GM10266 (cell line): ENCODE measurements around the gene TDRD9.

ENCODE experiments used
- DNase-seq: peaks from one replicate; pipeline ENCODE4 v3.0.0; 2012; ENCODE audit errors: extremely low spot score
- TF ChIP-seq, protein P1 (sequence below): IDR thresholded peaks from 2 replicates; pipeline ENCODE4 v1.5.1; 2012; ENCODE audit warnings: mild to moderate bottlenecking, low read depth; ENCODE audit not compliant: control insufficient read depth, insufficient read depth; ENCODE audit errors: missing control alignments

TDRD9 gene

DNA sequence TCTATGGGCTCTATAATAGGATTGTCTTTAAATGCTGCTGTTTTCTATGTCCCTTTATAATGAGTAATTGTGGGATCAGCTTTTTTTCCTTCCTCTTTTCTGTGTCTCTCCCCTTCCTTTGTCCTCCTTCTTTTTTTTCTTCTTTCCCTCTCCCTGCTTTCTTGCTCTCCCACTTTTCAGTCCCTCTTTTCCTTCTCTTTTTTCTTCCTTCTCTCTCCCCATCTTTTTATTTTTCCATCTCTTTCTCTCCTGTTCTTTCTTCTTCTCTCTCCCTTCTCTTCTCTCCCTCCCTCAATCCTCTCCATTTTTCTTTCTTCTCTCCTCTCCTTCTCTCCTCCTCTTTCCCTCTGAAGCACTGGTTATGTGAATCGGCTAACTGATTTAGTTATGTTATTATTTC is 76.6 kb downstream of the TDRD9 start:
- TF ChIP-seq, protein P1, sequence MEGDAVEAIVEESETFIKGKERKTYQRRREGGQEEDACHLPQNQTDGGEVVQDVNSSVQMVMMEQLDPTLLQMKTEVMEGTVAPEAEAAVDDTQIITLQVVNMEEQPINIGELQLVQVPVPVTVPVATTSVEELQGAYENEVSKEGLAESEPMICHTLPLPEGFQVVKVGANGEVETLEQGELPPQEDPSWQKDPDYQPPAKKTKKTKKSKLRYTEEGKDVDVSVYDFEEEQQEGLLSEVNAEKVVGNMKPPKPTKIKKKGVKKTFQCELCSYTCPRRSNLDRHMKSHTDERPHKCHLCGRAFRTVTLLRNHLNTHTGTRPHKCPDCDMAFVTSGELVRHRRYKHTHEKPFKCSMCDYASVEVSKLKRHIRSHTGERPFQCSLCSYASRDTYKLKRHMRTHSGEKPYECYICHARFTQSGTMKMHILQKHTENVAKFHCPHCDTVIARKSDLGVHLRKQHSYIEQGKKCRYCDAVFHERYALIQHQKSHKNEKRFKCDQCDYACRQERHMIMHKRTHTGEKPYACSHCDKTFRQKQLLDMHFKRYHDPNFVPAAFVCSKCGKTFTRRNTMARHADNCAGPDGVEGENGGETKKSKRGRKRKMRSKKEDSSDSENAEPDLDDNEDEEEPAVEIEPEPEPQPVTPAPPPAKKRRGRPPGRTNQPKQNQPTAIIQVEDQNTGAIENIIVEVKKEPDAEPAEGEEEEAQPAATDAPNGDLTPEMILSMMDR, result no peak
- no peak for DNase-seq

DNA sequence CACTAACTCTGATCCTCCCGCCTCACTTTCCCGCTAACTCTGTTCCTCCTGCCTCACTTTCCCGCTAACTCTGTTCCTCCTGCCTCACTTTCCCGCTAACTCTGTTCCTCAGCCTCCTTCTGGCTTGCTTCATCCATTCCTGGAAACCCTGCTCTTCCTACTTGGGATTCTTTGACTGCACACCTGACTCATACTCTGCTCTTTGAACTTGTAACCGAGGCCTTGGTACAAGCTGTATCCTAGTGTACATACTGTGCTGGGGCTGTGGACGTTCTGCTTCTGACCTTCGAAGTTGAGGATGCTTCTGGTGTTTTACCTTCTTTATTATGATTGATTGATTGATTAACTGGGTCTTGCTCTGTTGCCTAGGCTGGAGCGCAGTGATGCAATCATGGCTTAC is 77.2 kb downstream of the TDRD9 start:
- TF ChIP-seq, protein P1, result no peak

DNA sequence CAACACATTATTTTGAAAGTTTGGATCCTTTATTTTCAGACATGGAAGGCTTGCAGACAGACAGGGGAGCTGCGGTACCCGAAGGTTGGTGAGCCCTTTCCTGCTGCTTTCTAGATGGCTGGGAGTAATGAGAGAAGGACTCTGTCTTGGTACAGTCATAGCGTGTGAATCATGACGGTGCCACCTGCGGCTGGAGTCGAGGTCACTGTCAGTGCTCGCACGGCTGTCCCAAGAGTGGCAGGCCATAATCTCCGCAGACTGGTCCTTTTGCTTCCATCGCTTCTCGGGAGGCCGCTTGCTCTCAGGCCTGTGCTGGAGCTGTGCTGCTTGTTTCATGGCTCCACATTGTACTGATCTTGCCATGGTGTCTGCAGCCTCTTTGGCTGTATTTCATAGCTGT is 78.9 kb downstream of the TDRD9 start:
- TF ChIP-seq, protein P1, result no peak
- DNase-seq, result no peak

More for the DNA sequence above, 77.2 kb downstream of the TDRD9 start:
- no peak for DNase-seq

DNA sequence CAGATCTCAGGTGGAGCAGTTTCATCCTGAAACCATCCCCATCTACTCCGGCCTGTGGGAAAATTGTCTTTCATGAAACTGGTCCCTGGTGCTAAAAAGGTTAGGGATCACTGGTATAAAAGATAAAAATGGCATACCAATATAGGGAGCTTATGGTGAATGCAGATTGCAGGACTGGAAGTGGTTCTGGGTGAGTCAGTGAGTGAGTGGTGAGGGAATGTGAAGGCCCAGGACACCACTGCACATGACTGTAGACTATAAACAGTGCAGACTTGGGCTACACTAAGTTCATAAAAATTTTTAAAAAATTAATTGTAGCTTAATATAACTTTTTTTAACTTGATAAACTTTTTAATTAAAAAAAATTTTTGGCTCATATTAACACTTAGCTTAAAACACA is 81.0 kb downstream of the TDRD9 start:
- DNase-seq, result no peak
- TF ChIP-seq, protein P1, result no peak

DNA sequence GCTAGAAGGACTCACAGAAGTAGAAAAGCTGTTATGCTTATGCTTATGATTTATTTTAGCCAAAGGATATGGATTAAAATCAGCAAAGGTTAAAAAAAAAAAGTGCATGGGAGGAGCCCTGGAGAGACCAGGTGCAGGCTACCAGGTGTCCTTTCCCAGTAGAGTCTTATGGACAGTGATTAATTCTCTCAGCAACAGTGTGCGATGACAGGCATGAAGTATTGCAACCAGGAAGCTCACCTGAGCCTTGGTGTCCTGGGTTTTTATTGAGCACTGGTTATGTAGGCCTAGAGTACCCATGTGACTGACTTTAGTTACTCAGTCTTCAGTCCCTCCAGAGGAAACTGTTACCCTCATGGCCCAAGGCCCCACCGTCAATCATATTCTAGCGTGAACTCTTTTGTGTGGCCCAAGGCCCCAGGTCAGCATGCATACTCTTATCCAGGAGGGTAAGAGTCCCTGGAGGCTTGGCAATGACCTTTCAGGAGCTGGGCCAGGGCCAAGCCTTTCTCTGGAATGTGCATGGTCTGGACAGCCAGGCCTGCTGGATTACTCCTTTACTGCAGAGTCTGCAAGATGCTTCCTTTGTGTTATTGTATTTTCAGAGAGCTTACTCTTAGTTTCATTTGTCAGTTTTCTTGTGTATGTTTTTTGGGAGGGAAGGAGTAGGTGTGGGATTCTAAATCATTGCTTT is 83.7 kb downstream of the TDRD9 start:
- DNase-seq, result no peak
- TF ChIP-seq, protein P1, result no peak

DNA sequence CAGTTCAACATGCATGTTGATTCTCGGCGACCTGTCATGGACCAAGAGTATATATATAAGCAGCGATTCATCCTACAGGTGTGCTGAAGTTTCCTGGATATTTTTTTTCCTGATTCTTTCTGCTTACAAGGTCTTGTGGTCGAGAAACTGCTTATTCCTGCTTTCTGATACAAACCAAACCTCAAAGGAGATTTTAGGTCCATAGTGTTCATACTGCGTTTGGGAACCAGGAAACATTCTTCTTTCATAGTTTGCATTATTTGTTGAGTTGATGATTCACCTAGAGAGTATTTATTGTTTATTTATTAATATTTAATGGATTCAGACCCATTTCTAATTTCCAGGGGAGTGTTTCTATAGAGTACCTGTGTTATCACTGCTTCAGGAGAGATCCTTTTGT is 86.5 kb downstream of the TDRD9 start:
- DNase-seq, result no peak
- TF ChIP-seq, protein P1, result no peak

DNA sequence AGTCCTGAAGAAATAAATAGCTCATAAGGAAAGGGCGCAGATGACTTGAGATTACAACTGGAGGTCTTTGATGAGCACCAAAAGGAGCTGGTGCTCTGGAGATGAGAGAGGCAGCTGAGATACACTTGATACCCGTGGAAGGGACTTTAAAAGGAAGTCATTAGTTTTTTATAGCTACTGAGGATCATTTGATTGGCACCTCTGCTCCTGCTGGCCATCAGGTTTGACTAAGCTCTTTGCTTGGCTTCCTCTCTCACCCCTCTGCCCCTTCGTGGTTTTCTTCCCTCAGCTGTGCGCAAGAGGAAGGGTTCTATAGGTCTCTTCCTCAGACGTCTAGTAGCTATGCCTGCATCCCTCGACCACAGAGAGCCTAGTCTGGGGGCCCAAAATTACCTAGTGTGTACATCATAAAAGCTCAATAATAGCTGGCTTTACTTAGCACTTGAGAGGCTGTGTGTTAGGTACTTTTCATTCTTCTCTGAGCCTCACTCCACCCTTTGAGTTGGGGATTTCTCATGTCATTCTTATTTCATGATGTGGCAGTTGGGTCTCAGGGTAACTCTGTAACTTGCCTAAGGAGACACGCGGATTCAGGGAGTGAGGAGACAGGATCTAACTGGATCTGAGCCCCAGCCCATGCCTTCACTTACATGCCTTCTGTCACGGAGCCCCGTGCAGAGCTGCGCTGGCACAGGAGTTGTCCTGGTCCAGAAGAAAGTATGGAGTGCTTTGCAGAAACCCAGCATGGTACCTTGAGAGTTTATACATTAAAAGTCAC is 88.8 kb downstream of the TDRD9 start:
- no peak for DNase-seq

More for the DNA sequence above, 88.8 kb downstream of the TDRD9 start:
- TF ChIP-seq, protein P1, result no peak
